ENCODE data around the gene ATP6V0E1.
A peak's percentile ranks its signal among the peaks of the same experiment; 100 is the strongest.

Gene ATP6V0E1

DNA sequence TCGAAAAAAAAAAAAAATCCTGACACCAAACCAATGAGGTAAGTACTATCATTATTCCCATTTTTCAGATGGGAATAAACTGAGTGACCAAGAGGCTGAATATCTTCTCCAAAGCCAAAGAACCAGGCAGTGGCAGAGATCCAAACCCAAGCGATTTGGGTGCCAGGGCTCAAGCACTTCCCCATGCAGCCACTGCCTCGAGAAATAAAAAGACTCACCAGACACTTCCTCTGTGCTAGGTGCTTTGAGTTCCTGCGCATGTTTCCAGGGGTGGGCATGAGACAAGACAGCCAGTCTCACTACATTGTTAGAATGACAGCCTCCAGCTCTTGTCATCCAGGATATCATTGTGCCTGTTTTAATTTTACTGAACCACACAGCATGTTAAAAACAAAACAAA, 26.6 kb upstream of the ATP6V0E1 start:
- DNase-seq (ENCODE audit: low read depth in 2 of 2), result no peak

GRCh38 chr5:172957458-172957857, 26.1 kb upstream of the ATP6V0E1 start:
- DNase-seq (ENCODE audit: low read depth in 2 of 2), result no peak

DNA sequence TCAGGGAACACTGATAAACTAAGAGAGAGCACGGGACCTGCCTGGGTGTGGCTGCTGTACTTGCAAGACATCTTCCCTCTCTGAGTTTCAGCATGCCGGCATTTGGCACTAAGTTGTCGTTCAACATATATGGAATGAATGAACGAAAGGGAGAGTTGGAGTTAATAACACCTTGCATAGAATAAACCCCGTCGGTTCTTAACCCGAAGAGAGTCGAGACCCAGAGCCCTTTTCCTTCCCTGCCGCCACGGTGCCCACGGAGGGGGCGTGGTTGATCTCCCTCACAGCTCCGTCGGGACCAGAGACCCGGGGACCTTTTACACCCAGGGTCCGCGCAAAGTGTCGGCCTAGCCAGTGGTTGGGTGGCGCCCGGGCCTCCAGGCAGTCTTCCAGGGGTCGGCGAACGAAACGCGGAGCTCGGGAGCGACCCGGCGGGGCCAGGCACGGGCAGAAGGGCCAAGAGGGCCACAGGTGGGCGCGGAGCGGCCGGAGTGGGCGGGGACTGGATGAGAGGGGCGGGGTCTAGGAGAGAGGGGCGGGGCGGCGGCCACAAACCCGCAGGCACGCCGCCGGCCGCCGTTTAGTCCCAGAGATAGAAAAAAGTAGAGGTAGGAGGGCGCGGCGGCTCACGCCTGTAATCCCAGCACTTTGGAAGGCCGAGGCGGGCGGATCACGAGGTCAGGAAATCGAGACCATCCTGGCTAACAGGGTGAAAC, 25.1 kb upstream of the ATP6V0E1 start:
- DNase-seq (ENCODE audit: low read depth in 2 of 2), result peak; percentile 34 to 44

DNA sequence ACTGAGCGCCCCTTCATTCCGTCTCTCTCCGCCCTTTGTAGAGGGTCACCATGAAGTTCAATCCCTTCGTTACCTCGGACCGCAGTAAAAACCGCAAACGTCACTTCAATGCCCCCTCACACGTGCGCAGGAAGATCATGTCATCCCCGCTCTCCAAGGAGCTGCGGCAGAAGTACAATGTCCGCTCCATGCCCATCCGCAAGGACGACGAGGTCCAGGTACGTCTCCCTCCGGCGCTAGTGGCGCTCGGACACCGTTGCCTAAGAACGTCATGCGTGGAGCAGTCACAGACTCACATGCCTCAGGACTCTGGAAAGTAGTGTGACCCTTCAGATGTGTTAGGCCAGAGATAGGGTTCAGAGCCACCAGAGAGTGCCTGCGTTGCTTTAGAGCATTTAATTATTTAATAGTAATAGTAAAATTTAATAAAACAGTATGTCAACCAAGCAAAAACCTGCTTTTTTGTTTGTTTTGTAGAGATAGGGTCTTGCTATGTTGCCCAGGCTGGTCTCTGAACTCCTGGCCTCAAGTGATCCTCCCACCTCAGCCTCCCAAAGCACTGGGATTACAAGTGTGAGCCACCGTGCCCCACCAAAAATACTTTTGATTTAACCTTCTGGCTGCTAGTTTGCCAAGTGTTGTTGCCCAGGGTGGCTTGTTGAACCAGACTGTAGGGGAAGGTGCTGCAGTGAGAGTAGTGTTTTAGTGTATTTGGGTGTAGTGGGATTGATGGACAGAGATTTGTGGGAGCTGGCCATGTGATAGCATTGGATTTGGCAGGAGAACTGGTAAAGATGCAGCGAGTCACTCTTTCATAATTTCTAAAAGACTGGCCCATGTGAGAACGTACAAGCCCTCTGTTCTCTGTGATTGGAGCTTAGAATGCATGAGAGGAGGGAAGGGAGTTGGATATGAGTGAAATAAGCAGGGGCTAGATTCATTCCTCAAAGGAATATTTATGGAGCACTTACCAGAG, 23.5 kb upstream of the ATP6V0E1 start:
- DNase-seq (ENCODE audit: low read depth in 2 of 2), result no peak

- DNase-seq (ENCODE audit: low read depth in 2 of 2), result no peak
Observed at GRCh38 chr5:172969921-172970320, 13.7 kb upstream of the ATP6V0E1 start.

DNA sequence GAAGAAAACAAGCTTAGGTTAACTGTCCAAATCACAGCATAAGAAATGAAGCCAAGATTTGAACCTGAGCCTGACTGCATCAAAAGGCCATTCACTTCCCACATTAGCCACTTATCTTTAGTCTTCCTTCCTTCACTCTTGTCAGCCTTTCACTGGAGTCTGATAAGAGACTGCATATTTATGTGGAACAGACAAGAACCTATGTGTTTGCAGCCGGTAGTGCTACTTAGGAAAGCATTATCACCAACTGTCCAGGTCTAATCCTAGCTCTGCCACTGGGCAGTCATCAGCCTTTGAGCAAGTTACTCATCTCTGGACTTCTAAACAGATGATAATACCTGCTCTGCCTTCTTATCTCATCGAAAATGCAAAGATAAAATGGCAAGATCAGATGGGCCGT, 12.1 kb upstream of the ATP6V0E1 start:
- no peak for DNase-seq (ENCODE audit: low read depth in 2 of 2)

GRCh38 chr5:172972552-172972951, 11.0 kb upstream of the ATP6V0E1 start:
- no peak for DNase-seq (ENCODE audit: low read depth in 2 of 2)

- DNase-seq (ENCODE audit: low read depth in 2 of 2), result no peak
Observed at GRCh38 chr5:172973127-172973916, 10.2 kb upstream of the ATP6V0E1 start.

GRCh38 chr5:172973931-172974330, 9.6 kb upstream of the ATP6V0E1 start:
- DNase-seq (ENCODE audit: low read depth in 2 of 2), result no peak

GRCh38 chr5:172975289-172975688, 8.3 kb upstream of the ATP6V0E1 start:
- DNase-seq (ENCODE audit: low read depth in 2 of 2), result no peak

DNA sequence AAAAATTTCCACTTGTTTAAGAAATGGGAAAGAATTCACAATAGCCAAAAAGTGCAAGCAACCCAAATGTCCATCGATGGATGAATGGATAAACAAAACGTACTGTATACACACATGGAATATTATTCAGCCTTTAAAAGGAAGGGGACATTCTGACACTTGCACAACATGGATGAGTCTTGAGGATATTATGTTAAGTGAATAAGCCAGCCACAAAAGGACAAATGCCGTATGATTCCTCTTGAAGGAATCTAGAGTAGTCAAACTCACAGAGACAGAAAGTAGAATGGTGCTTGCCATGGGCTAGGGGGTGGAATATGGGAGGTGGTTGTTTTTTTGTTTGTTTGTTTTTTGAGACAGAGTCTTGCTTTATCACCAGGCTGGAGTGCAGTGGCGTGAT, 3.8 kb upstream of the ATP6V0E1 start:
- no peak for DNase-seq (ENCODE audit: low read depth in 2 of 2)

DNA sequence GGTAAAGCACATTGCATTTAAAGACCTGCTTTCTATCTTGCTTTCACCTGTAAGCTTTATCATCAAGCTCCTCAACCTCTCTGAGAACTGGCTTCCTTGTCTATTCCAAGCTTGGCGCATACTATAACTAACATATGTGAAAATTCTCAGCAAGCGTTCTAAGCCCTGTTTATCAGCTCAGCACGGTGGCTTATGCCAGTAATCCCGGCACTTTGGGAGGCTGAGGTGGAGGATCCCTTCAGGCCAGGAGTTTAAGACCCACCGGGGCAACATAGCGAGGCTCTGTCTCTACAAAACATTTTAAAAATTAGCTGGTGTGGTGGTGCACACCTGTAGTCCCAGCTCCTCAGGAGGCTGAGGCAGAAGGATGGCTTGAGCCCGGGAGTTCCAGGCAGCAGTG, 1.6 kb upstream of the ATP6V0E1 start:
- no peak for DNase-seq (ENCODE audit: low read depth in 2 of 2)

DNA sequence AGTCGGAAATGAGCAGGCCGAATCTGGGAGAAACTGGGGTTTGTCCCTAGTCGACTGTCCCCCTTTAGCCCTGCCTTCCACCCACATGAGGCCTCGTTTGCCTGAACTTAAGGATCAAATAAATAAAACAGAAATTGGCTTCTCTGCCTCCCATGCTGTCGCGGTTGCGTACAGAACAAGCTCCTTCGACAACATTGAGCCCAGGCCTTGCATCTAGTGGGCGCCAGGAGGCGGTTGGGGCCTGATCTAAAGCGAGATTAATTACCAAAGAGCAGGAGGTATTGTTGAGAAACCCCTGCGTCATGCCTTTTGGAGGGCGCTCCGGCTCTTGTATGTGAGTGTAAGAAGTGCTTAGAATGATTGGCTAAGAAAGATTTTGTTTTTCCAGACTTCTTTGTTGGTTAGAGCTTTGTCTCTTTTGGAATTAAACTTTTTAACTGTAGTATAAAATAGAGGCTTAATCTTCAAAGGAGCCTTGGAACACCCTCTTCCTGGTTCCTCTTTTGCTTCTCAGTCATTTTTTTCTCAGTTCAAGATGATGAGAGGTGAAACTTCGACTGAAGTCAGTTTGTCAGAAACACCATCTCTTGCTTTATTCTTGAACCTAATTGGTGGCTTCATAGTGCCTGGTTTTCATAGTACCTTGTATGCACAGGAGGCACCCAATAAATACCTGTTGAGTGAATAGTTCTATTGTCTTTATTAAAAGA, 828 bp downstream of the ATP6V0E1 start:
- DNase-seq (ENCODE audit: low read depth in 2 of 2), result peak; percentile 35 to 49

- DNase-seq (ENCODE audit: low read depth in 2 of 2), result no peak
Observed at GRCh38 chr5:172985596-172985995, 2.0 kb downstream of the ATP6V0E1 start.

DNA sequence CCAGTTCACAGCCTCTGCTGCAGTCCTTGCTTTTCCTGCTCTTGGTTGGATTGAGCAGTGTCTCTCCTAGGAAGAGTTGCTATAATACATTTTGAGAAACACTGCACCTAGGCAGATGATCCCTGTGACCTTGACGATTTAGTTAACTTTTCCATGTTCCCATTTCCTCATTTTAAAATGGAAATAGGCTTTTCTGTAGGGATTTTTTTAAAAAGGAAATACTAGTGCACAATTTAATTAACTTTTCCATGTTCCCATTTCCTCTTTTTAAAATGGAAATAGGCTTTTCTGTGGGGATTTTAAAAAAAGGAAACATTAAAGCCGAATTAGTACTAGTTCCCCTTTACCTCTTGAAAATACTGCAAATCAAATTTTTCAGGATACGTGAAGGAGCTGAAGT, 4.7 kb downstream of the ATP6V0E1 start:
- no peak for DNase-seq (ENCODE audit: low read depth in 2 of 2)

- DNase-seq (ENCODE audit: low read depth in 2 of 2), result no peak
Observed at GRCh38 chr5:172990776-172991175, 7.2 kb downstream of the ATP6V0E1 start.

DNA sequence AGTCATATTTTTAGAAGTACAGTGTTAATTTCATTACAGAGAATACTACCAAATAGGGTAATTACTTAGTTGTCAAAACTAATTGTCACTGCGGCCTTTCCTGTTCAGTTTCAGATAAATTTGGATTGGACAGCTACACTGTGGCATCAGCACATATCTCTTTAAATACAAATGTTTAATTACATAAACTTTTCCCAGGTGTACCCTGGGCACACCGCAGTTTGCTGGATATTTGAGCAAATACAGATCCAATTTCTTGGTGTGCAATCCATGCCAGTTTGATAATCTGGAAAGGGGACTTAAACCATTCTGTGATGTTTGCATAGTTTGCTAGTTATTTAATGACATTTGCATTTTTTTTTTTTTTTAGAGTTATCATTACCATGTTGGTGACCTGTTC, 10.8 kb downstream of the ATP6V0E1 start:
- DNase-seq (ENCODE audit: low read depth in 2 of 2), result no peak

DNA sequence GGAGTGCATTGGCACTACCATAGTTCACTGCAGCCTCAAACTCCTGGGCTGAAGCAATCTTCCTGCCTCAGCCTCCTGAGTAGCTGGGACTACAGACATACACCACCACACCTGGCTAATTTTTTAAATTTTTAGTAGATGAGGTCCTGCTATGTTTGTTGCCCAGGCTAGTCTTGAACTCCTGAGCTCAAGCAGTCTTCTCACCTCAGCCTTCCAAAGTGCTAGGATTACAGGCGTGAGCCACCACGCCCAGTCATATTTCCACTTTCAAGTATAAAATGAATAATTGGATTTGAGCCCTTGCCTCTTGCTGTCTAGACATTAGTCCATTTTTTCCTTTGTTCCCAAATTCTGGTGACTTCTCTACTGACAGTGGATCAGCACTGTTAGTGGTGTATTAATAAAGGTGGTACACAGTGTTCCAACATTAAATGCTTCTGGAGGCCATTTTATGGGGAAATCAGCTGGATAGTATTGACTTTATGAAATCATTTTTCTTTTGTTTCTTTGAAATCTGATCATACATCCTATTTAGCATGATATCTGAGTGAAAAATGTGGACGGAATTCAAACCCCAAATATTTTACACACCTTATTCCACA, 15.9 kb downstream of the ATP6V0E1 start:
- DNase-seq (ENCODE audit: low read depth in 2 of 2), result no peak

DNA sequence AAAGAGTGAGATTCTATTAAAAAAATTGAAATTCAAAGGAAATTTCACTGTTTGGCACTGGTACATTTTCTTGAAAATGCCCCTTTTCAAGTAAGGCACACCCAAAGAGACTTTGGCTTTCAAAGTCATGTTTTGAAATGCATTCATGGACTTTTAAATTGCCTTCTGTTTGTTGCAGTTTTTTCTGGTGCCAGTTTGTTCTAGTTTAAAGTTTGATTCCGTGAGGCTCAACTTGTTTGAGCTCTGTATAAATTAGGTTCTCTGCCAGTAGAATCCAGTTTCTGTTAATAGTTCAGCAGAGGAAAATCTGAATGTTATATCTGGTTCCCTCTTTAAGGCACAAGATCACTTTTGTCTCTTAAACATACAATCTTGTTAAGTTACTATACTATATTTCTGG, 16.4 kb downstream of the ATP6V0E1 start:
- no peak for DNase-seq (ENCODE audit: low read depth in 2 of 2)

DNA sequence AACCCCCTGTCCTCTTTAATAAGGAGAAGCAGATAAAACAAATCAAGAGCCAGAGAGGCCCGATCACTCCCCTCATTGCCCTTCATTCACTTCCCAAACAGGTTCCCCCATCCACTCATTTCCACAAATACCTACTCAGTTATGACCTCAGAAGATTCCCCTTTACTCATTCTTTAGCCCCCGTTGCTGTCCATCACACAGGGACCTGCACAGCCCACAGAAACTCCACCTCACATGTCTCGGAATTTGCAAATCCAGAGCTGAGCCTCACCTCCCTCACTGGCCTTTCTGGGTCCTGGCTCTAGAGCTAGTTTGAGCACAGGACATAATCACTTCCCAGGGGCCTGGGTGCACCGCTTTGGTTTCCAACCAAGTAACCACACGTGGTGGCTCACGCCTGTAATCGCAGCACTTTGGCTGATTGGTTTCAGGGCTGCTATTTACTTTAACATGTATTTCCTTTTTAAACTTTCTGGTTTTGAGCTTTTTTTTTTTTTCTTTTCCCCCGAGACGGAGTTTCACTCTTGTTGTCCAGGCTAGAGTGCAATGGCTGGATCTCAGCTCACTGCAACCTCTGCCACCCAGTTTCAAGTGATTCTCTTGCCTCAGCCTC, 17.8 kb downstream of the ATP6V0E1 start:
- no peak for DNase-seq (ENCODE audit: low read depth in 2 of 2)

DNA sequence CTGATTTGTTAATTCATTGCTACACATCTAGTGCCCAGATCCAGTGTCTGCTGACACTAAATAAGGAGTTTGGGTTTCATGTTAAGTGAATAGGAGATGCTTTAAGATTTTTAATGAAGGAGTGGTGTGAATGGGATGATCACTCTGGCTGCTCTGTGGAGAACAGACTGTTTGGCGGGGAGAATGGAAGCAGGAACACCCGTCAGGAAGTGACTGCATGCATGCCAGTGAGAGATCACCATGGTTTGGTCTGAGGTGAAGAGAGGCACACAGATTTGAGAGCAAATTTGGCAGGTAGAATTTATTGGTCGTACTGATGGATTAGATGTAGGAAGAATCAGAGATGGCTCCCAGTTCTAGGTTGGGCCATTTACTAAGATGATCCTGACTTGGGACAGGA, 19.8 kb downstream of the ATP6V0E1 start:
- DNase-seq (ENCODE audit: low read depth in 2 of 2), result no peak

All from stimulated activated CD8-positive, alpha-beta memory T cell treated with anti-CD3 and anti-CD28 coated beads, Interleukin-2, amount 100 ng/mL, for 1 hour (primary cell).